ENCODE data around the gene NOS1AP. TPM values are rescaled to one million over a fixed set of nuclear protein-coding genes. Genes with fewer than 3 reads are reported as not detected.

The NOS1AP gene
- total and polyA plus RNA-seq, 3 experiments from 2014 or later, result 0.07 TPM; not detected in 2

- Histone ChIP-seq H3K27ac (ENCODE audit: low read depth, low read length) (no peak overlapping the region), H3K9me3 (ENCODE audit: low read length) (no peaks in the 10 kb centered on the region), H3K27me3 (ENCODE audit: insufficient read depth, low read length, poor library complexity, severe bottlenecking) (no peaks in the 10 kb centered on the region), H3K4me3 (ENCODE audit: low read length) (no peak overlapping the region), H3K4me1 (ENCODE audit: insufficient read depth, low read length) (no peaks in the 10 kb centered on the region), H3K36me3 (ENCODE audit: insufficient read depth, low read length) (no peaks in the 10 kb centered on the region)
- Mint-ChIP-seq H3K9me3 (no peaks in the 10 kb centered on the region), H3K4me1 (no peaks in the 10 kb centered on the region), H3K27me3 (peaks cover 0 to 4% of the 10 kb centered on the region in 2 donors), H3K4me3 (no peak overlapping the region), H3K27ac (no peak overlapping the region), H3K36me3 (no peaks in the 10 kb centered on the region)
- DNase-seq, result no peak
- POLR2A ChIA-PET, result no interaction called here
- CTCF ChIA-PET, result no interaction called here
Observed at GRCh38 chr1:162381941-162382750, 312.7 kb downstream of the NOS1AP start.

GRCh38 chr1:162383091-162383490 is 313.6 kb downstream of the NOS1AP start:
- Histone ChIP-seq H3K27me3 (ENCODE audit: insufficient read depth, low read length, poor library complexity, severe bottlenecking) (no peaks in the 10 kb centered on the region), H3K36me3 (ENCODE audit: insufficient read depth, low read length) (no peaks in the 10 kb centered on the region), H3K4me1 (ENCODE audit: insufficient read depth, low read length) (no peaks in the 10 kb centered on the region), H3K9me3 (ENCODE audit: low read length) (no peaks in the 10 kb centered on the region), H3K27ac (ENCODE audit: low read depth, low read length) (no peak overlapping the region), H3K4me3 (ENCODE audit: low read length) (no peak overlapping the region)
- CTCF ChIA-PET, result interaction anchor here (1.4 kb wide), 1 partner anchor 9 kb away, joined by 3 read pairs; no protein-coding TSS in a partner anchor
- no peaks in the 10 kb centered on the region for H3K9me3 Mint-ChIP-seq
- POLR2A ChIA-PET, result no interaction called here
- peaks cover 4 to 6% of the 10 kb centered on the region in 2 donors for H3K27me3 Mint-ChIP-seq
- no peaks in the 10 kb centered on the region for H3K4me1 Mint-ChIP-seq
- H3K27ac Mint-ChIP-seq, result no peak overlapping the region
- no peaks in the 10 kb centered on the region for H3K36me3 Mint-ChIP-seq
- no peak for DNase-seq
- no peak overlapping the region for H3K4me3 Mint-ChIP-seq

GRCh38 chr1:162383516-162383915 is 314.0 kb downstream of the NOS1AP start:
- no peak overlapping the region for H3K27ac Mint-ChIP-seq
- H3K4me1 ChIP-seq (ENCODE audit: insufficient read depth, low read length), result no peaks in the 10 kb centered on the region
- H3K36me3 ChIP-seq (ENCODE audit: insufficient read depth, low read length), result no peaks in the 10 kb centered on the region
- H3K4me3 Mint-ChIP-seq, result no peak overlapping the region
- no peaks in the 10 kb centered on the region for H3K4me1 Mint-ChIP-seq
- no peaks in the 10 kb centered on the region for H3K27me3 ChIP-seq (ENCODE audit: insufficient read depth, low read length, poor library complexity, severe bottlenecking)
- H3K36me3 Mint-ChIP-seq, result no peaks in the 10 kb centered on the region
- H3K27ac ChIP-seq (ENCODE audit: low read depth, low read length), result no peak overlapping the region
- POLR2A ChIA-PET, result no interaction called here
- H3K9me3 Mint-ChIP-seq, result no peaks in the 10 kb centered on the region
- peaks cover 4 to 6% of the 10 kb centered on the region in 2 donors for H3K27me3 Mint-ChIP-seq
- no peaks in the 10 kb centered on the region for H3K9me3 ChIP-seq (ENCODE audit: low read length)
- no peak overlapping the region for H3K4me3 ChIP-seq (ENCODE audit: low read length)
- no peak for DNase-seq
- CTCF ChIA-PET, result interaction anchor here (1.4 kb wide), 1 partner anchor 8 kb away, joined by 3 read pairs; no protein-coding TSS in a partner anchor

- no peaks in the 10 kb centered on the region for H3K9me3 ChIP-seq (ENCODE audit: low read length)
- no peaks in the 10 kb centered on the region for H3K36me3 ChIP-seq (ENCODE audit: insufficient read depth, low read length)
- no peak overlapping the region for H3K27ac ChIP-seq (ENCODE audit: low read depth, low read length)
- Mint-ChIP-seq H3K27ac (no peak overlapping the region), H3K36me3 (no peaks in the 10 kb centered on the region), H3K4me1 (peaks cover 0 to 2% (median 0%) of the 10 kb centered on the region in 3 donors), H3K27me3 (peaks cover 7 to 10% of the 10 kb centered on the region in 2 donors), H3K9me3 (no peaks in the 10 kb centered on the region), H3K4me3 (no peak overlapping the region)
- H3K4me1 ChIP-seq (ENCODE audit: insufficient read depth, low read length), result no peaks in the 10 kb centered on the region
- CTCF ChIA-PET, result interaction anchor here (1.4 kb wide), 1 partner anchor 8 kb away, joined by 3 read pairs; no protein-coding TSS in a partner anchor
- H3K4me3 ChIP-seq (ENCODE audit: low read length), result no peak overlapping the region
- H3K27me3 ChIP-seq (ENCODE audit: insufficient read depth, low read length, poor library complexity, severe bottlenecking), result no peaks in the 10 kb centered on the region
- POLR2A ChIA-PET, result no interaction called here
- DNase-seq, result no peak
Observed at GRCh38 chr1:162384116-162384515, 314.6 kb downstream of the NOS1AP start.

GRCh38 chr1:162384601-162385279 is 315.2 kb downstream of the NOS1AP start:
- Mint-ChIP-seq H3K27ac (no peak overlapping the region), H3K36me3 (no peaks in the 10 kb centered on the region), H3K4me1 (peaks cover 0 to 7% (median 3%) of the 10 kb centered on the region in 3 donors), H3K27me3 (peaks cover 12 to 13% of the 10 kb centered on the region in 2 donors), H3K9me3 (no peaks in the 10 kb centered on the region), H3K4me3 (no peak overlapping the region)
- ChIA-PET CTCF (no interaction called here), POLR2A (no interaction called here)
- H3K4me1 ChIP-seq (ENCODE audit: insufficient read depth, low read length), result no peaks in the 10 kb centered on the region
- no peak for DNase-seq
- no peak overlapping the region for H3K27ac ChIP-seq (ENCODE audit: low read depth, low read length)
- H3K36me3 ChIP-seq (ENCODE audit: insufficient read depth, low read length), result no peaks in the 10 kb centered on the region
- H3K27me3 ChIP-seq (ENCODE audit: insufficient read depth, low read length, poor library complexity, severe bottlenecking), result no peaks in the 10 kb centered on the region
- no peaks in the 10 kb centered on the region for H3K9me3 ChIP-seq (ENCODE audit: low read length)
- H3K4me3 ChIP-seq (ENCODE audit: low read length), result no peak overlapping the region

GRCh38 chr1:162385280-162385623 is 315.8 kb downstream of the NOS1AP start:
- Histone ChIP-seq H3K4me1 (ENCODE audit: insufficient read depth, low read length) (no peaks in the 10 kb centered on the region), H3K36me3 (ENCODE audit: insufficient read depth, low read length) (no peaks in the 10 kb centered on the region), H3K27me3 (ENCODE audit: insufficient read depth, low read length, poor library complexity, severe bottlenecking) (no peaks in the 10 kb centered on the region), H3K4me3 (ENCODE audit: low read length) (no peak overlapping the region), H3K9me3 (ENCODE audit: low read length) (no peaks in the 10 kb centered on the region), H3K27ac (ENCODE audit: low read depth, low read length) (no peak overlapping the region)
- H3K4me3 Mint-ChIP-seq, result no peak overlapping the region
- no peaks in the 10 kb centered on the region for H3K9me3 Mint-ChIP-seq
- ChIA-PET CTCF (no interaction called here), POLR2A (no interaction called here)
- DNase-seq, result no peak
- peaks cover 13 to 14% of the 10 kb centered on the region in 2 donors for H3K27me3 Mint-ChIP-seq
- no peaks in the 10 kb centered on the region for H3K36me3 Mint-ChIP-seq
- peaks cover 0 to 7% (median 3%) of the 10 kb centered on the region in 3 donors for H3K4me1 Mint-ChIP-seq
- H3K27ac Mint-ChIP-seq, result no peak overlapping the region

- H3K27me3 Mint-ChIP-seq, result peaks cover 16 to 17% of the 10 kb centered on the region in 2 donors
- H3K36me3 Mint-ChIP-seq, result no peaks in the 10 kb centered on the region
- CTCF ChIA-PET, result no interaction called here
- peaks cover 0 to 7% (median 3%) of the 10 kb centered on the region in 3 donors for H3K4me1 Mint-ChIP-seq
- Histone ChIP-seq H3K27ac (ENCODE audit: low read depth, low read length) (peak overlapping the region; percentile 16), H3K4me1 (ENCODE audit: insufficient read depth, low read length) (no peaks in the 10 kb centered on the region), H3K36me3 (ENCODE audit: insufficient read depth, low read length) (no peaks in the 10 kb centered on the region), H3K9me3 (ENCODE audit: low read length) (no peaks in the 10 kb centered on the region), H3K27me3 (ENCODE audit: insufficient read depth, low read length, poor library complexity, severe bottlenecking) (no peaks in the 10 kb centered on the region), H3K4me3 (ENCODE audit: low read length) (no peak overlapping the region)
- no peak overlapping the region for H3K27ac Mint-ChIP-seq
- H3K9me3 Mint-ChIP-seq, result no peaks in the 10 kb centered on the region
- POLR2A ChIA-PET, result no interaction called here
- no peak for DNase-seq
- no peak overlapping the region for H3K4me3 Mint-ChIP-seq
Observed at GRCh38 chr1:162385702-162386101, 316.2 kb downstream of the NOS1AP start.

Data from CD8-positive, alpha-beta memory T cell (primary cell).